Measurements from ENCODE around the gene USP12.

- TF ChIP-seq CTCF (IDR thresholded peaks at IDR 0.05) (no peak), POLR2A (IDR thresholded peaks at IDR 0.05) (no peak)
Observed at GRCh38 chr13:27174766-27175455, 3.3 kb upstream of the USP12 start.
